Calu3 (cell line): ENCODE results near the gene HNRNPDL. TPM values are rescaled to one million over a fixed set of nuclear protein-coding genes. Genes with fewer than 3 reads are reported as not detected.

Source experiments
- BruUV-seq: library from RNA; stranded (reverse); fragments of 400-500 nt; replicated peaks from 2 replicates; lab custom pipeline; 2021; lab: Mats Ljungman, UMichigan
- CTCF ChIA-PET: fragments of 300-600 bp; sonication (Branson Sonifier 250); formaldehyde crosslinking; loops from one replicate; lab custom pipeline; 2022; ENCODE audit warnings: antibody characterized with exemption; lab: Charles Lee
- DNase-seq: peaks from one replicate; pipeline ENCODE4 v3.0.0; 2022
- H3K27ac Mint-ChIP-seq: one replicate; pipeline ENCODE4 v1.8.0; 2022; ENCODE audit warnings: mixed read lengths; ENCODE audit not compliant: unreplicated experiment
- H3K27me3 Mint-ChIP-seq: one replicate; pipeline ENCODE4 v1.8.0; 2022; ENCODE audit warnings: mixed read lengths; ENCODE audit not compliant: unreplicated experiment
- H3K36me3 Mint-ChIP-seq: one replicate; pipeline ENCODE4 v1.8.0; 2022; ENCODE audit warnings: mild to moderate bottlenecking, moderate library complexity, mixed read lengths; ENCODE audit not compliant: insufficient read depth, unreplicated experiment
- H3K4me1 Mint-ChIP-seq: one replicate; pipeline ENCODE4 v1.8.0; 2022; ENCODE audit warnings: mild to moderate bottlenecking, low read depth, mixed read lengths; ENCODE audit not compliant: unreplicated experiment
- H3K4me3 Mint-ChIP-seq: one replicate; pipeline ENCODE4 v1.8.0; 2022; ENCODE audit warnings: mild to moderate bottlenecking, low read depth, moderate library complexity, mixed read lengths; ENCODE audit not compliant: unreplicated experiment
- H3K9me3 Mint-ChIP-seq: one replicate; pipeline ENCODE4 v1.8.0; 2022; ENCODE audit warnings: low read depth, mixed read lengths; ENCODE audit not compliant: unreplicated experiment
- CTCF ChIP-seq: fragments of 200-600 bp; IDR thresholded peaks from one replicate; pipeline ENCODE4 v1.8.0; 2022; ENCODE audit warnings: antibody characterized with exemption; ENCODE audit not compliant: unreplicated experiment
- intact Hi-C: fragments of 100-400 bp; cut with micrococcal nuclease; formaldehyde crosslinking; loops from one replicate; pipeline ENCODE4 v1.10.0; 2022; ENCODE audit not compliant: unreplicated experiment
- total RNA-seq: library from RNA; stranded (reverse); gene quantifications from 2 replicates; pipeline ENCODE4 v1.2.3, GENCODE V29; 2022

HNRNPDL gene
- total RNA-seq, 1 experiment from 2014 or later, result 198 TPM

GRCh38 chr4:82380344-82380743 lies 49.9 kb downstream of the HNRNPDL start:
- H3K27ac Mint-ChIP-seq, result no peak overlapping the region
- no peak overlapping the region for H3K4me3 Mint-ChIP-seq
- CTCF ChIA-PET, result interaction anchor here (0.9 kb wide), 1 partner anchor 14 kb away, joined by 3 read pairs; no protein-coding TSS in a partner anchor
- peak; percentile 62 for DNase-seq
- no peaks in the 10 kb centered on the region for H3K9me3 Mint-ChIP-seq
- no TSS peak for BruUV-seq
- H3K4me1 Mint-ChIP-seq, result peaks cover 21% of the 10 kb centered on the region
- no peak for TF ChIP-seq CTCF
- peaks cover 6% of the 10 kb centered on the region for H3K36me3 Mint-ChIP-seq
- H3K27me3 Mint-ChIP-seq, result no peaks in the 10 kb centered on the region
- intact Hi-C loops, result no loop called here

- intact Hi-C loops, result loop anchor here (10.0 kb wide), 1 partner anchor 519 kb away; the partner anchor contains the start of gene SEC31A
- TF ChIP-seq CTCF, result no peak
- no peaks in the 10 kb centered on the region for H3K27me3 Mint-ChIP-seq
- no peak overlapping the region for H3K27ac Mint-ChIP-seq
- CTCF ChIA-PET, result no interaction called here
- DNase-seq, result no peak
- H3K36me3 Mint-ChIP-seq, result peaks cover 46% of the 10 kb centered on the region
- peak overlapping the region; percentile 77 for H3K4me3 Mint-ChIP-seq
- no TSS peak for BruUV-seq
- H3K4me1 Mint-ChIP-seq, result peaks cover 21% of the 10 kb centered on the region
- H3K9me3 Mint-ChIP-seq, result no peaks in the 10 kb centered on the region
Observed at GRCh38 chr4:82376109-82376508, 54.2 kb downstream of the HNRNPDL start.

- Mint-ChIP-seq H3K9me3 (no peaks in the 10 kb centered on the region), H3K27me3 (no peaks in the 10 kb centered on the region), H3K4me3 (peak within 1 kb of the TSS; percentile 77), H3K36me3 (peaks cover 64% of the 10 kb centered on the region), H3K4me1 (peaks cover 19% of the 10 kb centered on the region), H3K27ac (peak within 1 kb of the TSS; percentile 91)
- TF ChIP-seq CTCF, result no peak
- peak; percentile 95 for DNase-seq
- intact Hi-C loops, result loop anchor here (2.0 to 10.0 kb wide), 3 partner anchors 21 to 521 kb away; partner anchors contain the start of gene SEC31A
- CTCF ChIA-PET, result interaction anchor here (1.0 kb wide), 1 partner anchor 21 kb away, joined by 6 read pairs; no protein-coding TSS in a partner anchor
- no TSS peak for BruUV-seq
Observed at GRCh38 chr4:82373816-82374625, 56.2 kb downstream of the HNRNPDL start, which contains the start of gene HNRNPD. HNRNPD (minus strand) TSS chr4:82373991; CDS start chr4:82373678, 313 bp downstream.

GRCh38 chr4:82373486-82373815 lies 56.8 kb downstream of the HNRNPDL start:
- BruUV-seq, result no TSS peak
- Mint-ChIP-seq H3K4me1 (peaks cover 15% of the 10 kb centered on the region), H3K36me3 (peaks cover 70% of the 10 kb centered on the region), H3K27ac (peak overlapping the region; percentile 91), H3K4me3 (peak overlapping the region; percentile 77), H3K27me3 (no peaks in the 10 kb centered on the region), H3K9me3 (no peaks in the 10 kb centered on the region)
- no peak for TF ChIP-seq CTCF
- intact Hi-C loops, result loop anchor here (10.0 kb wide), 1 partner anchor 521 kb away; the partner anchor contains the start of gene SEC31A
- peak; percentile 20 for DNase-seq
- CTCF ChIA-PET, result interaction anchor here (1.0 kb wide), 1 partner anchor 22 kb away, joined by 6 read pairs; no protein-coding TSS in a partner anchor

Other genes with a start within 250 kb of the HNRNPDL start
- gene HNRNPD, start 56.5 kb downstream of the HNRNPDL start, total RNA-seq, result 241 and 272 TPM in 2 replicates
- gene ENOPH1, start 128 bp upstream of the HNRNPDL start, total RNA-seq, result 43.3 and 43.6 TPM in 2 replicates
- 0.98 and 1.4 TPM in 2 replicates for gene TMEM150C, start 131.5 kb upstream of the HNRNPDL start, total RNA-seq